ENCODE data around the gene DPEP1.
"Not testable (repeated sequence)": the region's sequence is repeated elsewhere in the genome, so short reads cannot be mapped to it uniquely, and the experiment has no call there.

The DPEP1 gene

DNA sequence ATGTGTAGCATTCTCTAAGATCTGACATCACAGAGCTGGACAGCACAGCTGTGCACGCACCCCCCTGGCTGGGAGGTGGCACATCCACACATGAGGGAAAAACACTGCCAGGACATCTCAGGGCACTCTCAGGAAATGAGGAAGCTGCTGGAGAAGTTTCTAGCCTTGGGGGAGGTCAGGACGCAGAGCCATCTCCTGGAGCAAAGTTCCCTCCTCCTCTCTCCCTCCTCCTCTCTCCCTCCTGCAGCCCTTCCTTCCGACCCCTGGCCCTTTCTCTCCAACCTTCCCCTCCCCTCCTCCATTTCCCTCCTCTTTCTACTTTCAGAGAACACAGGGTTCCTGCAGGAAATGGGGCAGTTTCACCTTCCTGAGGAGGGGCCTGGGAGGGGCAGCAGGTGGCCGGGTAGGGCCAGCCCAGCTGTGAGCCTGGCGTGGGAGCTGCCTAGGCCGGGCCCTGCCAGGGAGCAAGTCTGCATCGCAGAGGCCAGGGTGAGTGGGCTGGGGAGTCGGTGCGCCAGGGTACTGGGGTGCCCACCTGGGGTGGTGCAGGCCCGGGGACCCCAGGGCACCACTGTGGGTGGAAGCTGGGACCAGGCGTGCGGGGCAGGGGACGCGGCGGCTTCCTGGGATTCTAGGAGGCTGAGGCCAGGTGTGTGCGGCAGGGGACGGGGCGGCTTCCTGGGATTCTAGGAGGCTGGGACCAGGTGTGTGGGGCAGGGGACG lies at the start of gene DPEP1:
Gene DPEP1, plus strand, starts transcription at position 412 of the 723 bp plus-strand sequence. CDS start 16,769 bp downstream, outside the sequence.
- DNase-seq, result no peak

GRCh38 chr16:89564476-89565255 lies 48.8 kb upstream of the DPEP1 start:
- DNase-seq, result no peak

DNA sequence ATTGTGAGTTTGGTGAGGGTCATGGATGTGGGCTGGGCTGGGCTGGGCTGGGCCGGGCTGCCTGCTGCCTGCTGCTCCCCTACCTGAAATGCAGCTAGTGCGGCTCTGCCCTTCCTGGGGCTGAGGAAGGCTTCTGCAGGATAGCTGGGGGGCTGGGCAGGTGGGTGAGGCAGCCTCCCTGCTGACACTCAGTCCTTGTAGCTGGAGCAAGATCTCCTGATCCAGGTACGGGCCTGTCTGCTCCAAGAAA lies 48.3 kb upstream of the DPEP1 start:
- no peak for DNase-seq

DNA sequence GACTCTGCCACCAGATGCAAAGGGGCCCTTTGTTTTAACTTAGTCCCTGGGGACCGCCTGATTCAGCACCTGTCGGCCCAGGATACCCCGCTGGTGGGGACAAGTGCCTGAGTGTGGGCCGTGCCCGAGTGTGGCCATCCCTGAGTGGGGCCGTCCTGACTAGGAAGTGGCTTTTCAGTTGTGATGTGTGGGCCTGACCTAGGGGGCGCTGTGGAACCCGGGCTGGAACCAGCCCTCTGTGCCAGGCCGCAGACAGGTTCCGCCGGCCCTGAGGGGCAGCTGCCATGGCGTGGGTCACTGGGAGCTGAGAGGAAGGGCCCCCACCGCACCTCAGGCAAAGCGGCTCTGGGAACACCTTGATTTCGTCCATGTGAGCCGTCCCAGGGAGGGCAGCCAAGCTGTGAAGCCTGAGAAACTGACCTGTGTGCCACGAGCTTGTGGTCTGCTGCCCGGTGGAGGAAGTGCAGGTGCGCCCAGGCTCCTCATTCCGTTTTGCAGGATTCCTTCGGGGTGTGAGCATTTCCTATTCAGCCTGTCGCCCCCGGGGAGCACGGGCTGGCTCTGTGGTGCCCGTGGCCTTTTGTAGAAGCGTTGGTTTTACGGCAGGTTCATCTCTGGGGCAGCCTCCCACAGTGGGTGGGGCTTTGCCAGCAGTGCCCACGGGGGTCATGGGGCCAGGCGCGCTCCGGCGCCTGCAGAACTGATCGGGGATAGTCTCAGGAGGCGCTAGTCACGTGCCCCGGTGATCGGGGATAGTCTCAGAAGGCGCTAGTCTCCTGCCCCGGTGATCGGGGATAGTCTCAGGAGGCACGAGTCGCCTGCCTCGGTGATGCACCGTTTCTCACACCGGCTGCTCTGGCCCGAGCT lies 47.7 kb upstream of the DPEP1 start:
- peak; percentile 83 for DNase-seq

- no peak for DNase-seq
Measured at GRCh38 chr16:89567656-89568594, 45.5 kb upstream of the DPEP1 start.

GRCh38 chr16:89569506-89570341 lies 43.7 kb upstream of the DPEP1 start:
- no peak for DNase-seq

- DNase-seq, result no peak
Measured at GRCh38 chr16:89570342-89570923, 43.0 kb upstream of the DPEP1 start.

DNA sequence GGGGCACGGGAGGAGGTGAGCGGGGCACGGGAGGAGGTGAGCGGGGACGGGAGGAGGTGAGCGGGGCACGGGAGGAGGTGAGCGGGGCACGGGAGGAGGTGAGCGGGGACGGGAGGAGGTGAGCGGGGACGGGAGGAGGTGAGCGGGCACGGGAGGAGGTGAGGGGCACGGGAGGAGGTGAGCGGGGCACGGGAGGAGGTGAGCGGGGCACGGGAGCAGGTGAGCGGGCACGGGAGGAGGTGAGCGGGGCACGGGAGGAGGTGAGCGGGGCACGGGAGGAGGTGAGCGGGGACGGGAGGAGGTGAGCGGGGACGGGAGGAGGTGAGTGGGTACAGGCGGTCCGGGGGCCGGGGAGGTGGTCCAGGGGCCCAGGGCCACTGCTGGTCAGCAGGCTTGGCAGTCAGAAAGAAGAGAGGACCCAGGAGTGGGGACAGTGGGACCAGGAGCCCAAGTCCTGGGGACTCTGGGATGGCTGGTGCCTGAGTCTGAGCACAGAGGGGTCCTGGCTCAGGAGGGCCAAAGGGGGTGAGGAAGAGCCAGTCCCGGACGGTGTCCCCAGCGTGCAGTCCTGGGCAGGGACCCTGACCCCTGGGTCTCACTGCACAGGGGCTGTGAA lies 42.4 kb upstream of the DPEP1 start:
- DNase-seq, result not testable (repeated sequence)

DNA sequence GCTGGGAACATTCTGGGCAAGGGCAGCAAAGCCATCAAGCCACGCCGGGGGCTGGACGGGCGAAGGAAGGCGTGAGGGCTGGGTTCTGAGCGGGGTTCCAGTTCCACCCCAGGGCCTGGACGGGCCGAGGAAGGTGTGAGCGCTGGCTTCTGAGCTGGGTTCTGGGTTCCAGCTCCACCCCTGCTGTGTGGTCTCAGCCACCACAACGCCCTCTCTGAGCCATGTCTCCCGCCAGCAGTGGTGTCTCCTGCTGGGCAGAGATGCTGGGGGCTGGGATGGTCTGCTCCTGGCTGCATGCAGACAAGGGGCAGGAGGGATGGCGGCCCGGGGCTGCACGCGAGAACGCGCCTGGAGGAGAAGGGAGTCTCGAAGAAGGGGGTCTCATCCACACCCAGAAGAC lies 41.8 kb upstream of the DPEP1 start:
- DNase-seq, result no peak

DNA sequence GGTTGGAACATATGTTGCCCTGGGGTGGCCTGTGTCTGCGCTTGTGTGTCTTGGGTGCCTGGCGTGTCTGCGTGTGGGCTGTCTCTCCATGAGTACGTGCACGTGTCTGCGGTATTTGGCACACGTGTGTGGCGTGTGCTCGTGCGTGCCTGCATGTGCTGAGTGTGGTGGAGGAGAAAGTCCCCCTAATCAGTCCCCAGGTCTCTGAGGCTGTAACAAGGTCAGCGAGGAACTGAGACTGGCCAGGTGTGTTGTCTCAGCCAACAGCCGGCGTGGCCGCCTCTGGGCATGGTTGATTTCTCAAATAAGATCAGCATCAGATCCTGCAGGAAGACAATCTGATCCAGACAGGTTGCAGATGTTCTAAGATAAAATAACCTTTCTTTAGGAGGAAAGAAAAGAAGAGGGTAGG lies 41.4 kb upstream of the DPEP1 start:
- no peak for DNase-seq

GRCh38 chr16:89572485-89573205 lies 40.8 kb upstream of the DPEP1 start:
- no peak for DNase-seq

GRCh38 chr16:89573826-89574680 lies 39.4 kb upstream of the DPEP1 start:
- no peak for DNase-seq

GRCh38 chr16:89574681-89575246 lies 38.7 kb upstream of the DPEP1 start:
- peak; percentile 71 for DNase-seq

DNA sequence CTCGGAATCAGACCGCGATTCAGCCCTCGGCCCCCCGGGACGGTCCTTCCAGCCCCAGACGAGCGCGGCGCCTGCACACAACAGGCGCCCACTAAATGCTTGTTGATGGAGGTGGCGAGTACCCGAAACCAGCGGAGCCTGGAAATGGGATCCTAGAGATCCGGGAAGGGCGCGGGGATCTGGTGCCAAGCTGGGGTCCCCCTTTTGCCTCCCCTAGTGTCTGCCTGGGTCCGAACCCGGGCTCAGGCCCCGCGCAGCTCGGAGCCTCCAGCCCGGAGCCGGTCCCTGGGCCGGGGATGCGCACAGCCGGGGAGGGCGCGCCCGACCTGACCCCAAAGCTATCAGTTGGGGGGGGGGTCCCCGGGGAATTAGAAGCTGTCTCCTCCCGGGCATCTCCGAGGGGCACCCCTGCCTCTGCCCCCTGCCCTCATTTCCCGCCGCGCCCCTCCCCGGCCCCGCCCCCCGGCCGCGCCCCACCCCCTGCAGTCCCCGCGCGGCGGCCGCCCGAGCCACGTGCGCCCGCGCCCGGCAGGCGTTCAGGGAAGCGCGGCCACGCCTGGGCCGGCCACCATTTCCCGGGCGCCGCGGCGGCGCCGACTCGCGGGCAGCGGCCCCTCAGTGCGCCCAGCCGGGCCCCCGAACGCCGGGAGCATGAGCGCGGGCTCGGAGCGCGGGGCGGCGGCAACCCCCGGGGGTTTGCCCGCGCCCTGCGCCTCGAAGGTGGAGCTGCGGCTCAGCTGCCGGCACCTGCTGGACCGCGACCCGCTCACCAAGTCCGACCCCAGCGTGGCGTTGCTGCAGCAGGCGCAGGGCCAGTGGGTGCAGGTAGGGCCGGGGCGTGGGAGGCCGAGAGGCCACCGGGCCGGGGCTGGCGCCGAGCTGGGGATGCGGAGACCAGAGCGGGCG lies 37.9 kb upstream of the DPEP1 start, which contains the start of gene CPNE7:
Gene CPNE7, plus strand, starts transcription at position 512 of the 906 bp plus-strand sequence. Its CDS starts 140 bp downstream, at position 652.
- no peak for DNase-seq

GRCh38 chr16:89576153-89577054 lies 37.0 kb upstream of the DPEP1 start:
- no peak for DNase-seq
